Stimulated activated CD4-positive, alpha-beta T cell treated with anti-CD3 and anti-CD28 coated beads, TNF-alpha, amount 100 ng/mL, for 48 hours (primary cell): ENCODE measurements around the gene ACSL3.
"Not testable (repeated sequence)": the region's sequence is repeated elsewhere in the genome, so short reads cannot be mapped to it uniquely, and the experiment has no call there.

ENCODE experiments used
- DNase-seq, 3 donors: peaks; one replicate each; pipeline ENCODE4 v3.0.0-alpha.2; 2020; ENCODE audit warnings: low read depth in 3 of 3

The ACSL3 gene

DNA sequence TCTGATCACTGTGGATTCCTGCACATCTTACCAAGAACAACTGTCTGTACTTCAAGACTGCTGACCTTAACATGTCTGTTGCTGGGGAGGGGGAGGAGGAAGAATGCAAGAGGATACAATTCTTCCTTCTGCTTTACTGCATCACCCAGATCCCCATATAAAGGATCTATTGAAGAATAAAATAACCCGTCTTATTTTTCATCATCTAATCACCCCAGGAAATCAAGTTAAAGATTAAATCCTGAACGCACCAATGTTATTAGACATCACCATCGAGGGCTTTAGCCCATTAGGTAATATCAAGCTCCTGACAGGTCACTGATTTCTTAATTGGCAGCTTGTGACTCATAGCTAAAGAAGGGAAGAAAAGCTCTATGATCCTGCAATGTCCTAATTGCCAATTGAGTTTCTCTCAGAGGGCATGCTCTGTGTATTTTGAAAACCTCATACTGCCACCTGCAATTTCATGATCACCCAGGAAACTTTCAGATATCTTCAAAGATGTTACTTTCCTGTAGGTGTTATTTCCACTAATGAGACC lies 115.8 kb downstream of the ACSL3 start:
- DNase-seq, result no peak

DNA sequence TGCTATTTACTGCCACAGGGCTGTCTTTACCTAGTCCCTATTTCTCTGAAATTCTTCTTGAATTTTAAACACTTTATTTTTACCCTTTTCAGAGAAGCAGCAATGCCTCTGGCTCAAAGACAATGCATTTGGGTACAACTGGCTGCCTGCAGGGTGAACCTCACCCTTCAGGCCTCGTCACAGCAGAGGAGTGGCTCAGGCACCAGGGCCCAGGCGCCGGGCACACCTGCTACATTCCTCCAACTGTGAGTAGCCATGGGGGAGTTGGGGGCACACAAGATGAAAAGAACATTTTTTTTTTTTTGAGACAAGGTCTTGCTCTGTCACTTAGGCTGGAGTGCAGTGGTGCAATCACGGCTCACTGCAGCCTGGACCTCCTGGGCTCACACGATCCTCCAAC lies 116.3 kb downstream of the ACSL3 start:
- DNase-seq, result no peak

DNA sequence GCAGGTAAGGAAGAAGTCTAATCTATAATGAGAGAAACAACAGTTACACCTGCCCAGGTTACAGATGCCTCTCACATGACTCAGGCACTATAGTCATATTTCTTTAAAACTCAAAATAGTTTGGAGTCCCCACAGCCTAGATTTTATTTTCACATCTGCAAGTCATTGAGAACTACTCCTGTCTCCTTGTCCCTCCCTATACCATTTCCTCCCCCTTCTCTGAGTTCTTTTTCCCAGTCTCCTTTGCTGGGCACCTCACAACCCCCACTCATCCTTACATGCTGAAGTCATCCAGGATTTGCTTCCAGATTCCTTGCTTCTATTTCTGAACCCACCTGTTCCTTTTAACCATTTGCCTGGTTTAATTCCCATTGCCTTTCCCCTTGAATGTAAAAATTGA lies 118.0 kb downstream of the ACSL3 start:
- DNase-seq, result no peak

DNA sequence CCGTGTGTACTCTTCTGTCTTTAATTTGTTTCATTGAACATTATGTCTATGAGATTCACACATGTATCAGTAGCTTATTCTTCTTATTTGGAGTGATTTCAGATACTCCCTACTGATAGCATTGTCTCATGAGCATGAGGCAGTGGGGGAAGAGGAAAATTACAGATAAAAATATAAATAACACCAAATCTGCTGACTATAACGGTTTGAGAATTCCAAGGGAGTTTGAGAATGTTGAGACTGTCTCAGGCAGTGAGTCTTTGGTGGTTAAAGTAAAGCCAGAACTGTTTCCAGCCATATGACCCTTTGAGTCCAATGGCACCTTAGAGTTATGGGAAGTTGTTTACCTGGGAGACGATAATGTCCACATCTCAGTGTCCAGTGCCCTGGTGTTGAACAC lies 118.6 kb downstream of the ACSL3 start:
- no peak for DNase-seq

DNA sequence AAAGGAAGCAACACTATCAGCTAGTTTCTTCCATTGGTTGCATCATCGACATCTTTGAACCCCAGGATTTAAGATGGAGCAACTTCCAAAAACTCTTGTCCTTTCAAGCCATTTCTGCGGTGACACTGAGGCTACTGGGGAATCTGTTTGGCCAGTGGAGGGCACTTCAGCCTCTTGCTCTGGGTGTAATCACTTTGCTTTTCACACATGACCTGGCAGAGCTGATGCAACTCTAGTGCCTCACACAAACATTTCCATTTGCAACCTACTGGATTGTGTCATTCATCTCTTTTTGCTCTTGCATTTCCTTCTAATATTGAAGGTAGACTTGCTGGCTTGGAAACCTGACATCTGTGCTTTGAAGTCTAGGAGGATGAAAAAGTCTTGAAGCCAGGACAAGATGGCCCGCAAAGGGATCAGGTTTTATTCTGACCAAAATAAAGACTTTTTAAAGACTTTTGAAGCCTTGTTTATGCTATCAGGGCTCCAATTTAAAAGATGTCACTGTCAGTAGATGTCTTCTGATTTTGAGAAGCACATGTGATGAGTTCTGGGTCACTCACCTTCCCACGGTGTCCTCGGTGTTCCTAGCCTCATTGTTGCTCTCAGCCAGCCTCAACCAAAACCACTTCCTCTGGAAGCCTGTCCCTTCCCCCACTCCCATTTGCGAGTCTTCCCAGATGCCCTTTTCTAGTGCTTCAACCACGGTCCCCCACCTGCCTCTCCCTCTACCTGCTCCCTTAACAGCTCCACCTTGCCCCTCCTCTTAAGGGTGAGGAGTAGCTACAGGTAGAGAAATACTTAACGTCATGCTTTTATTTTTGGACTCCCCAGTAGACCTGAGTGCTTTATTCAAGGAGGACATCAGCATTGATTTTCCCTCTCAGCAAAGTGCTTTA lies 121.4 kb downstream of the ACSL3 start:
- DNase-seq, result no peak

DNA sequence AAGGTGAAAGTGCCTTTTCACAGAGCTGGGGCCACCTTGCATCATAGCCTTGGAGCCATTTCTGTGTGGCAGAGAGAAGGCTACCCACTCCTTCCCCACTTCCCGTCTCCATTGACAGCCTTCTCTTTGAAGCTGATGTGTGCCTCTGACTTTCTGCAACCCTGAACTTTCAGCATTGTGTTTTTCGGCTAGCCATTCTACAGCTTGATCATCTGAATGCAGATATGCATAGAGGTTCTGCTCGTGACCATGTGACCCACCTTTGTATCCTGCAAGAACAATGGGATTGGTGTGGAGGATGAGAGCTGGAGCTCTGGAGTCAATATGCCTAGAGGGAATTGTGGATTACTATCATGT lies 122.1 kb downstream of the ACSL3 start:
- DNase-seq, result no peak

DNA sequence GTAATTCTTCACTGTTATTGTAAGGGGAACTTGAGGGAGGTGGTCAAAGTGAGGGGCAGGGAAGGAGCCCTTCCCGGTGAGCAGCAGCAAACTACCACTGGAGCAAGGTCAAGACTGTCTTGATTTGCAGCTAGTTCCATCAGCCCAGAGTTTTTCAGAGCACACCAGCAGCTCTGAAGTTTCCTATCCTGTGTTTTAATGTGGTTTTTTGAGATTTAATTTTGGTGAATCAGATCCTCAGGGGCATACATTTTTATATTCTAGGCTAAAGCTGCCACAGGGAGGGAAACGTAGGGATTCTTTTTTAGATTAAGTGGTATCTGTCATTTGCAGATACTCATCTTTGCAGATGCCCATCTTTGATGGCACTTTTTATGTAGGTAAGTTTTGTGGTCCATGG lies 124.1 kb downstream of the ACSL3 start:
- no peak for DNase-seq

DNA sequence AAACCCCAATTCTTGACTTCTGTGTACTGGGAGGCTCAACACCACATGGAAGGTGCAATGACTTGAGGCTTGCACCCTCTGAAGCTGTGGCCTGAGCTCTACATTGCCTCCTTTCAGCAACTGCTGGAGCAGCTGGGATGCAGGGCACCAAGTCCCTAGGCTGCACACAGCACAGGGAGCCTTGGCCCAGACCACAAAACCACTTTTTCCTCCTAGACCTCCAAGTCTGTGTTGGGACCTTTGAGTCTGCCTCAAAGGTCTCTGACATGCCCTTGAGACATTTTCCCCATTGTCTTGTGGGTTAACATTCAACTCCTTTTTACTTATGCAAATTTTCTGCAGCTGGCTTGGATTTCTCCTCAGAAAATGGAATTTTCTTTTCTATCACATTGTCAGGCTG lies 128.6 kb downstream of the ACSL3 start:
- no peak for DNase-seq

DNA sequence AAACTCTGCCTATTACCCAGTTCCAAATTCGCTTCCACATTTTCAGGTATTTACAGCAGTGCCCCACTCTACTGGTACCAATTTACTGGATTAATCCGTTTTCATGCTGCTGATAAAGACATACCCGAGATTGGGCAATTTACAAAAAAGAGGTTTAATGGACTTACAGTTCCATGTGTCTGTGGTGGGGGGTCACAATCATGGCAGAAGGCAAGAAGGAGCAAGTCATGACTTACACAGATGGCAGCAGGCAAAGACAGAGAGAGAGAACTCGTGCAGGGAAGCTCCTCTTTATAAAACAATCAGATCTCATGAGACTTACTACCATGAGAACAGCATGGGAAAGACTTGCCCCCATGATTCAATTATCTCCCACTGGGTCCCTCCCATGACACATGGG lies 129.4 kb downstream of the ACSL3 start:
- not testable (repeated sequence) for DNase-seq

DNA sequence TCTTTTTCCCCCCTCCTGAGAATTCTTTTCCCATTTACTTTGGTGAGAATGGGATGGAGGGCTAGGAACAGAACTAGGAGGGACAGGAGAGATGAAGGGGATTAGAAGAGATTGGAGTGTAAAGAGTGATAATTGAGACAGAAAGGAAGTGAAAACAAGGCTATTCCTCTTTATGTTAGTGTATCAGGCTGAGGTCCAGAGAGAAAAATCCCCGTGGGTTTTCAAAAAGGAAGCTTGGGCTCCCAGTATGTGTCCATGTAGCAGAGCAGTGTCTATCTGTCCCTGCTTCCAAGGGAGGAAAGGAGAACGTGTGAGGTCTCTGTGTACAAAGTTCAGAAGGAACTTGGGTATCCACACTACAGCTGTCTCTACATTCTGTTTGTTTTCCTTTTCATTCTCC lies 131.3 kb downstream of the ACSL3 start:
- no peak for DNase-seq
